DND-41 (cell line): ENCODE data around the gene SHISA6.

ENCODE experiments used
- ATAC-seq: fragments of 200-7000 bp; cut with Tn5 transposase; 3 replicates; pipeline ENCODE4 v1.9.1; 2021; ENCODE audit warnings: low read depth; ENCODE audit not compliant: insufficient read depth
- DNase-seq: peaks from one replicate; pipeline ENCODE4 v3.0.0-alpha.2; 2020
- H2AFZ ChIP-seq: 2 replicates; pipeline ENCODE4 v1.6.0; 2012; ENCODE audit warnings: low read depth, low read length
- H3K27ac ChIP-seq: 2 replicates; pipeline ENCODE4 v1.5.1; 2012; ENCODE audit warnings: low read length, inconsistent platforms
- H3K27me3 ChIP-seq: fragments of 200-600 bp; sonication (generic); 2 replicates; pipeline ENCODE4 v1.6.0; 2012; ENCODE audit warnings: low read length, mild to moderate bottlenecking, inconsistent platforms; ENCODE audit not compliant: insufficient read depth, poor library complexity
- H3K36me3 ChIP-seq: 2 replicates; pipeline ENCODE4 v1.5.1; 2012; ENCODE audit warnings: low read length, inconsistent platforms; ENCODE audit not compliant: insufficient read depth
- H3K4me1 ChIP-seq: 2 replicates; pipeline ENCODE4 v1.5.1; 2012; ENCODE audit warnings: mild to moderate bottlenecking, low read length; ENCODE audit not compliant: insufficient read depth
- H3K4me2 ChIP-seq: 2 replicates; pipeline ENCODE4 v1.6.0; 2012; ENCODE audit warnings: mild to moderate bottlenecking, moderate library complexity, low read length, inconsistent platforms; ENCODE audit not compliant: insufficient read depth
- H3K4me3 ChIP-seq, 2 experiments: fragments of 200-600 bp in 1 of 2; shearing (Covaris generic) in 1 of 2; 2 replicates each; pipeline ENCODE4 v1.5.1; 2012 to 2016; ENCODE audit warnings: inconsistent platforms in 2 of 2, low read length in 2 of 2, mild to moderate bottlenecking in 2 of 2, low read depth in 1 of 2, moderate library complexity in 1 of 2
- H3K79me2 ChIP-seq: 2 replicates; pipeline ENCODE4 v1.6.0; 2012; ENCODE audit warnings: low read length, inconsistent platforms; ENCODE audit not compliant: insufficient read depth
- H3K9ac ChIP-seq: 2 replicates; pipeline ENCODE4 v1.6.0; 2012; ENCODE audit warnings: low read depth, mild to moderate bottlenecking, inconsistent platforms, low read length, moderate library complexity
- H3K9me3 ChIP-seq: 2 replicates; pipeline ENCODE4 v1.5.1; 2012; ENCODE audit warnings: low read length, moderate library complexity, mild to moderate bottlenecking, inconsistent platforms; ENCODE audit not compliant: insufficient read depth, severe bottlenecking
- H4K20me1 ChIP-seq: 2 replicates; pipeline ENCODE4 v1.6.0; 2012; ENCODE audit warnings: low read length; ENCODE audit not compliant: insufficient read depth
- CTCF ChIP-seq: IDR thresholded peaks from 2 replicates; pipeline ENCODE4 v1.5.1; 2012; ENCODE audit warnings: borderline replicate concordance, low read length, moderate library complexity, mild to moderate bottlenecking; ENCODE audit not compliant: poor library complexity, severe bottlenecking; ENCODE audit errors: extremely low read depth
- EZH2 ChIP-seq: IDR thresholded peaks from 3 replicates; pipeline ENCODE4 v1.6.1; 2012; ENCODE audit warnings: borderline replicate concordance, low read depth, mild to moderate bottlenecking, moderate library complexity, low read length, inconsistent platforms; ENCODE audit not compliant: severe bottlenecking

The SHISA6 gene

GRCh38 chr17:11388054-11388453 is 147.0 kb downstream of the SHISA6 start:
- H4K20me1 ChIP-seq = no peaks in the 10 kb centered on the region
- no peak overlapping the region for H3K27ac ChIP-seq
- H3K9ac ChIP-seq = no peak overlapping the region
- no peaks in the 10 kb centered on the region for H3K9me3 ChIP-seq
- H3K4me2 ChIP-seq = no peak overlapping the region
- no peak for DNase-seq
- TF ChIP-seq EZH2 (no peak), CTCF (no peak)
- no peaks in the 10 kb centered on the region for H3K36me3 ChIP-seq
- no peak for ATAC-seq
- H3K27me3 ChIP-seq = no peaks in the 10 kb centered on the region
- no peaks in the 10 kb centered on the region for H3K4me1 ChIP-seq
- H2AFZ ChIP-seq = no peak overlapping the region
- H3K79me2 ChIP-seq = no peaks in the 10 kb centered on the region
- no peak overlapping the region for H3K4me3 ChIP-seq

- H3K9me3 ChIP-seq = no peaks in the 10 kb centered on the region
- TF ChIP-seq EZH2 (no peak), CTCF (no peak)
- H3K4me3 ChIP-seq = no peak overlapping the region
- no peaks in the 10 kb centered on the region for H3K79me2 ChIP-seq
- no peak overlapping the region for H2AFZ ChIP-seq
- no peak overlapping the region for H3K4me2 ChIP-seq
- H3K36me3 ChIP-seq = no peaks in the 10 kb centered on the region
- no peaks in the 10 kb centered on the region for H4K20me1 ChIP-seq
- H3K4me1 ChIP-seq = no peaks in the 10 kb centered on the region
- H3K27me3 ChIP-seq = no peaks in the 10 kb centered on the region
- no peak overlapping the region for H3K9ac ChIP-seq
- ATAC-seq = no peak
- DNase-seq = no peak
- no peak overlapping the region for H3K27ac ChIP-seq
These were observed 148.6 kb downstream of the SHISA6 start for GRCh38 chr17:11389583-11389982.

- Histone ChIP-seq H3K9ac (no peak overlapping the region), H3K27me3 (no peaks in the 10 kb centered on the region), H2AFZ (no peak overlapping the region), H3K4me2 (no peak overlapping the region), H3K27ac (no peak overlapping the region), H3K36me3 (no peaks in the 10 kb centered on the region), H3K79me2 (no peaks in the 10 kb centered on the region), H3K4me1 (no peaks in the 10 kb centered on the region), H3K9me3 (no peaks in the 10 kb centered on the region), H3K4me3 (no peak overlapping the region), H4K20me1 (no peaks in the 10 kb centered on the region)
- ATAC-seq (no peak), DNase-seq (no peak)
- TF ChIP-seq EZH2 = no peak
- peak; percentile 33 for TF ChIP-seq CTCF
These were observed 150.1 kb downstream of the SHISA6 start for GRCh38 chr17:11391134-11391533.
